Measurements from ENCODE around the gene PML.

- no peak for TF ChIP-seq CTCF (optimal IDR thresholded peaks at IDR 0.05 in 1 of 3, IDR thresholded peaks at IDR 0.05 in 1 of 3, conservative IDR thresholded peaks at IDR 0.05 in 1 of 3; ENCODE audit: extremely low read depth in 1 of 3, insufficient read depth in 2 of 3, low read length in 3 of 3)
- TF ChIP-seq EZH2 (IDR thresholded peaks at IDR 0.05; ENCODE audit: low read length) = no peak
Observed at GRCh38 chr15:74035121-74036017, 40.9 kb downstream of the PML start.

Measured in keratinocyte (primary cell).